ENCODE results near the gene SH3BGR. TPM values are rescaled to one million over a fixed set of nuclear protein-coding genes. Genes with fewer than 3 reads are reported as not detected.
A peak's percentile ranks its signal among the peaks of the same experiment; 100 is the strongest.

SH3BGR gene
- total and polyA plus RNA-seq, 12 donors = 8.9 to 97.3 (median 18.7) TPM

GRCh38 chr21:39453571-39454179 is 1.9 kb downstream of the SH3BGR start:
- no peak overlapping the region for H3K4me3 ChIP-seq
- DNase-seq = no peak
- H3K27me3 ChIP-seq = no peaks in the 10 kb centered on the region
- TF ChIP-seq POLR2A (IDR thresholded peaks at IDR 0.05) = no peak
- TF ChIP-seq CTCF (IDR thresholded peaks at IDR 0.05) = no peak
- no peaks in the 10 kb centered on the region for H3K36me3 ChIP-seq (replicated peaks in 1 of 2)
- intact Hi-C loops (cut with DNase I) = no loop called here
- 94 to 99% (median 97%) methylated on average over 4 of the region's 4 CpGs for WGBS, 4 donors
- H3K4me1 ChIP-seq (replicated peaks in 1 of 2) = no peaks in the 10 kb centered on the region
- no peaks in the 10 kb centered on the region for H3K9me3 ChIP-seq (replicated peaks in 1 of 3)
- H3K27ac ChIP-seq = no peak overlapping the region

GRCh38 chr21:39454949-39455668 is 3.3 kb downstream of the SH3BGR start:
- no peaks in the 10 kb centered on the region for H3K36me3 ChIP-seq (replicated peaks in 1 of 2)
- H3K27me3 ChIP-seq = no peaks in the 10 kb centered on the region
- 69 to 83% (median 70%) methylated on average over 5 to 6 of the region's 6 CpGs for WGBS, 4 donors
- no peaks in the 10 kb centered on the region for H3K4me1 ChIP-seq (replicated peaks in 1 of 2)
- TF ChIP-seq CTCF (IDR thresholded peaks at IDR 0.05) (no peak), POLR2A (IDR thresholded peaks at IDR 0.05) (no peak)
- no peak overlapping the region for H3K27ac ChIP-seq
- H3K9me3 ChIP-seq (replicated peaks in 1 of 3) = no peaks in the 10 kb centered on the region
- no peak for DNase-seq
- intact Hi-C loops (cut with DNase I) = no loop called here
- H3K4me3 ChIP-seq = no peak overlapping the region

GRCh38 chr21:39456665-39457064 is 4.9 kb downstream of the SH3BGR start:
- H3K27me3 ChIP-seq = no peaks in the 10 kb centered on the region
- H3K4me1 ChIP-seq (replicated peaks in 1 of 2) = no peaks in the 10 kb centered on the region
- H3K4me3 ChIP-seq = no peak overlapping the region
- intact Hi-C loops (cut with DNase I) = no loop called here
- H3K9me3 ChIP-seq (replicated peaks in 1 of 3) = no peaks in the 10 kb centered on the region
- no peak for DNase-seq
- H3K36me3 ChIP-seq (replicated peaks in 1 of 2) = no peaks in the 10 kb centered on the region
- 82 to 91% (median 86%) methylated on average over 3 of the region's 3 CpGs for WGBS, 4 donors
- no peak overlapping the region for H3K27ac ChIP-seq
- TF ChIP-seq POLR2A (IDR thresholded peaks at IDR 0.05) (no peak), CTCF (IDR thresholded peaks at IDR 0.05) (peak in 3 of 6 experiments; percentile 5 to 25 (median 24))

GRCh38 chr21:39461419-39461818 is 9.6 kb downstream of the SH3BGR start:
- TF ChIP-seq POLR2A (IDR thresholded peaks at IDR 0.05) (no peak), CTCF (IDR thresholded peaks at IDR 0.05) (no peak)
- no peaks in the 10 kb centered on the region for H3K4me1 ChIP-seq (replicated peaks in 1 of 2)
- H3K27me3 ChIP-seq = no peaks in the 10 kb centered on the region
- intact Hi-C loops (cut with DNase I) = no loop called here
- H3K27ac ChIP-seq = no peak overlapping the region
- DNase-seq = no peak
- WGBS, 4 donors = 73 to 90% (median 81%) methylated on average over 3 of the region's 3 CpGs
- no peaks in the 10 kb centered on the region for H3K36me3 ChIP-seq (replicated peaks in 1 of 2)
- no peak overlapping the region for H3K4me3 ChIP-seq
- H3K9me3 ChIP-seq (replicated peaks in 1 of 3) = no peaks in the 10 kb centered on the region
